GM19240 (cell line): ENCODE data around the gene TGFB2.
"Not testable (repeated sequence)": the region's sequence is repeated elsewhere in the genome, so short reads cannot be mapped to it uniquely, and the experiment has no call there.

Source experiments
- DNase-seq: peaks from one replicate; pipeline ENCODE4 v3.0.0; 2011; ENCODE audit warnings: low spot score; ENCODE audit not compliant: insufficient read length

The TGFB2 gene

DNA sequence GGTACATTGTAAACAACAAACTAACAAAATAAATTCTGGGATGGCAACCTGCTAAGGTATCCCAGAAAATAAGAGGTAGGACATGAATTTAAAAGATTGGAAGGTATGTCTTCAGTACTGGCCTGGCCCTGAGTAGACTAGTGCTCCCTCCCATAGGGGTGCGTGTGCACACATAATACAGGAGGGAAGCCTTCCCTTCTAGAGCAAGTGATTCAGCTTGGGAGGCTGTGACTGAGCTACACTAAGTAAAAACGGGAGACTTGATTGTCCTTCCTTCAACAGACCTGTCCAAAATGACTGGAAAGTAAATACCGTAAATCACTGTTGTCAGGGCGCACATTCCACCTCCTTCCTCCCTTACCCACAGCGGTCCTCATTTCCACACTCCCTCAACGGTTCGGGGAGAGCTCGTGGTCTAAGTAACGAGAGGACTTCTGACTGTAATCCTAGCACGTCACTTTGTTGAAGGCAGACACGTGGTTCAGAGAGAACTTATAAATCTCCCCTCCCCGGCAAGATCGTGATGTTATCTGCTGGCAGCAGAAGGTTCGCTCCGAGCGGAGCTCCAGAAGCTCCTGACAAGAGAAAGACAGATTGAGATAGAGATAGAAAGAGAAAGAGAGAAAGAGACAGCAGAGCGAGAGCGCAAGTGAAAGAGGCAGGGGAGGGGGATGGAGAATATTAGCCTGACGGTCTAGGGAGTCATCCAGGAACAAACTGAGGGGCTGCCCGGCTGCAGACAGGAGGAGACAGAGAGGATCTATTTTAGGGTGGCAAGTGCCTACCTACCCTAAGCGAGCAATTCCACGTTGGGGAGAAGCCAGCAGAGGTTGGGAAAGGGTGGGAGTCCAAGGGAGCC lies at the start of gene TGFB2:
Gene TGFB2, plus strand, starts transcription at position 523 of the 859 bp plus-strand sequence. CDS start 1,366 bp downstream, outside the sequence.
- no peak for DNase-seq

GRCh38 chr1:218296162-218296561 lies 49.0 kb upstream of the TGFB2 start:
- DNase-seq: no peak

- no peak for DNase-seq
Observed at GRCh38 chr1:218297461-218297860, 47.7 kb upstream of the TGFB2 start.

GRCh38 chr1:218297867-218298266 lies 47.3 kb upstream of the TGFB2 start:
- DNase-seq: no peak

GRCh38 chr1:218298398-218298797 lies 46.7 kb upstream of the TGFB2 start:
- no peak for DNase-seq

GRCh38 chr1:218299416-218299815 lies 45.7 kb upstream of the TGFB2 start:
- DNase-seq: no peak

DNA sequence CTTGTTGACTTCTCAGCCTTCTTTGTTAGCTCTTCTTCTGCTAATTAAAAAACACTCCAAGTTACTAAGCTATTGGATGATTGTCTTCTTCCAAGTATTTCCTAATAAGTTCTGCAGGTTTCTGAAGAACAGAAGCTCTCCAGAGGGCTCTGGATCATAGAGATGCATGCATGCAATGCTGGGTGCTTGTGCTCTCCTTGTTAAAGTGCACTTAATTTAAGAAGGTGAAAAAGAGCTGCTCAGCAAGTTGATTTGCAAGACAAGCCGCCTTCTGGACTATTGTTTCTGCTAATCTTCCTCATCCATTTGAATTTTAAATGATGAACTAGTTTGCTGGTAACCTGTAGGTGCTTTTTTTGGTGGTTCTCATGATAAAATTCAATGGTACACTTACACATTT lies 43.9 kb upstream of the TGFB2 start:
- DNase-seq: no peak

DNA sequence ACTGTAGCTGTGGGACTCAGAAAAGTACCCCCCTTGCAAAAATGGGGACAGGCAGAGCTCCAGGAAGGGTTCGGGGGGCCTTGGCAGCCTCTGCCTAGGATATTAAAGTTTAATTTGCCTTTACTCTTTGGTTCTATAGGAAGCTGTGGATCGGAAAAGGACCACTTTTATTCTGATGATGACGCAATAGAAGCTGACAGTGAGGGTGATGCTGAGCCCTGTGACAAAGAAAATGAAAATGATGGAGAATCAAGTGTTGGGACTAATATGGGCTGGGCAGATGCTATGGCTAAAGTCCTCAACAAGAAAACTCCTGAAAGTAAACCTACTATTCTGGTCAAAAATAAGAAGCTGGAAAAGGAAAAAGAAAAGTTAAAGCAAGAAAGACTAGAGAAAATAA lies 43.0 kb upstream of the TGFB2 start:
- no peak for DNase-seq

DNA sequence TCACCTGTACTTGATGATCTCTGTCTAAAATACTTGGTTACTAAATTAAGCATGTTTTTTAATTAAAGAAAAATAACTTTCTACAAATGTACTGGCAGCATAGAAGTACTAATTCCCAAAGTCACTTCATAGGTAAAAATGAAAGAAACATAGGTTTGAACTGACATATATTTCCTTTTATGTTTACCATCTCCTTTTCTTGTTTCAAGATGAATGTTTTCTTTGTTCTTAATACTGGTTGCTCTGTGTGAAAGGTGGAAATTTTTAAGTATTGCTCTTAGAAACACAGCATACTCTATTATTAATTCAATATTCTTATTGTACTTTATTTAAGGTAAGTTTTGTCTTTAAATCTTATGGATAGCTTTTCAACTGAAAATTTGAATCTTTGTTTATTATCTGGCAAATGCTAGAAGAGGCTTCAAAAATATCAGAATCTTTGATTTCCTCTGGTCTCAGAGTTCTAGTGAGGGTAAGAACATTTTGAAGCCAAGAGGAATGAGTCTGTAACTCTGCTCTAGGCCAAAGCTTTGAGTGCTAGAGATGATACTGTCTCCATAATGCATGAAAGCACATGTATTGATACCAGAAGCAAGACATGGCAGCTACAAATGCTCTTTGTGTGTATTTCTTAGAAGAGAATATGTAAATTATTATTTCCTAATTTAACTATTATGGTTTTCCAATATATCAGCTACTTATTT lies 41.8 kb upstream of the TGFB2 start:
- no peak for DNase-seq

GRCh38 chr1:218304281-218305039 lies 40.7 kb upstream of the TGFB2 start:
- no peak for DNase-seq

DNA sequence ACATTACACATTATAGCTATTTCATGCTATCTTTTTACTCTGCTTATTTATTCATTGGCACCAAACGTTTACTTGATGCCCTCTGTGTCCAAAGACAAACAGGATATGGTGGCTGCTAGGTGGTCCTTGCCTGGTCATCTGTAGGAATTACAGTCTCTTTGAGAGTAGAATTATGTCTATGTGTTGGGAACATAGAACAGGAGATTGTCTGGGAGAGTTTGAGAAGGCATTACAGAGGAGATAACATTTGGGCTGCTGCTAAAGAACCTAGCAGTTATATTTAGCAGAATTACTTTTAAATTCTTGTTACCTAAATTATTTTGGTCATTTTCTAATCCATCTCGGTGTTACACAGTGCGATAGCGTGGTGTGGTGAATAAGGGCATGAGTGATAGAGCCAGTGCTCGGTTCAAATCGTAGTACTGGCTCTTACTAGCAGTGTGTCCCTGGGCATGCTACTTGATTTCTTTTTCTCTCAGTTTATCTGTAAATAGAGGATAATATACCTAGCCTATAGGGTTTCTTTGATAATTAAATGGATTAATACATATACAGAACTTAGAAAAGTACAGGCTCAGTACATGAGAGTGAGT lies 39.6 kb upstream of the TGFB2 start:
- DNase-seq: no peak

GRCh38 chr1:218312509-218312908 lies 32.6 kb upstream of the TGFB2 start:
- no peak for DNase-seq

- DNase-seq: no peak
Observed at GRCh38 chr1:218314316-218314715, 30.8 kb upstream of the TGFB2 start.

- DNase-seq: no peak
Observed at GRCh38 chr1:218315638-218316037, 29.5 kb upstream of the TGFB2 start.

DNA sequence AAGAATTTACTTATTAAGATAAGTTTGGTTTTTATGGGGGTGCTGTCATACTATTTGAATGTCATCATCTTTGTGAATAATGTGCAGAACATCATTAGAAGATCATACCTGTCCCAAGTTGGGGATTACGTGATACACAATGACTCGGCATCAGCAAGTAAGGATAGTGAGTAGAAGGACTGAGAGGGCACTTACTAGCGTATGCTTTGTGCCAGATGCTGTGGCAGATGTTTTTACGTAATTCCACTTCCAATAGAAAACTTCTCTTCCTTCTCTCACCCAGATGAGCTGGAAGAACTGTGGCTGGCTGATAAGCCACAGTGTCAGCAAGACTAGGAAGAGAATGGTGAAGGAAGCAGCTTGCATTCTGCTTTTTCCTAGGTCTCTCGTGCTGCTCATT lies 28.1 kb upstream of the TGFB2 start:
- DNase-seq: no peak

DNA sequence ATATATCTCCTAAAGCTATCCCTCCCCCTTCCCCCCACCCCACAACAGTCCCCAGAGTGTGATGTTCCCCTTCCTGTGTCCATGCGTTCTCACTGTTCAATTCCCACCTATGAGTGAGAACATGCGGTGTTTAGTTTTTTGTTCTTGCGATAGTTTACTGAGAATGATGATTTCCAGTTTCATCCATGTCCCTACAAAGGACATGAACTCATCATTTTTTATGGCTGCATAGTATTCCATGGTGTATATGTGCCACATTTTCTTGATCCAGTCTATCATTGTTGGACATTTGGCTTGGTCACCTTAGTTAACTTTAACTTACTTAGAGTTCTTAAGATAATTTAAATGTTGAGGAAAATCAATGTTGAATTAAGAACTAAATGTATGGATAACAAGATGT lies 25.0 kb upstream of the TGFB2 start:
- DNase-seq: not testable (repeated sequence)

DNA sequence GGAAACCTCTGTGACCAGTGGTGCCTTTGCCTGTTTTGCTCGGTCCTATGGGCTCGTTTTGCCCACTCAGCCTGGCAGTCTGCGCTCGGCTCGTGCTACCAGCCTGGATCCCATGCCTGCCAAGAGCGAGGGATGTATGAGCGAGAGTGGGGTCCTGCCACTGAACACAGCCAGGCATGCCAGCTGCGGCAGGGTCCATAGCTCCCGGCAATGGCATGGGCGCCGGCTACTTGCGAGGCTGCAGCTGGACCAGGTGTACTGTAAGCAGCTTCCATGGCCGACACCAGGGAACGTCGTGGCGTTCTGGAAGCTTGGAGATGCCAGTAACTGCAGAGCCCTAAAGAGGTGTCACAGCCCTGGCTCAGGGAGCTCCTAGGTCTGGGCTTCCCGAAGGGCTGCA lies 22.4 kb upstream of the TGFB2 start:
- DNase-seq: no peak

- DNase-seq: no peak
Observed at GRCh38 chr1:218323568-218324225, 21.4 kb upstream of the TGFB2 start.

DNA sequence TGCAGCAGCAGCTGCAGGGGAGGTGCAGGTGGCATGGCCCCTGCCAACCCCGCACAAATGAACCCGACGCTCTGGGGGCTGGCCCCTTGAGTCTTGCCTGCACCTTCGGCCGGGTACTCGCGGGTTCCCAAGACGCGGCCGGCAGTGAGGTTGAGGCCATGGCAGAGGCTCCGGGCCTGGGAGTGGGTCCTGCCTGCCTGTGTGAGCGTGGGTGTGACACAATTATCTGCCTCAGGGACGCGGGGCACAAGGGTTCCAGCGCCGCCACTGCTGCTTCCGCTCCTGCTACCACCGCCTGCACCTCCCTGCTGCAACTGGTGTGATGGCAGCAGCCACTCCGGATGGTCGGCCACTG lies 20.9 kb upstream of the TGFB2 start:
- no peak for DNase-seq

- no peak for DNase-seq
Observed at GRCh38 chr1:218328769-218329168, 16.4 kb upstream of the TGFB2 start.

DNA sequence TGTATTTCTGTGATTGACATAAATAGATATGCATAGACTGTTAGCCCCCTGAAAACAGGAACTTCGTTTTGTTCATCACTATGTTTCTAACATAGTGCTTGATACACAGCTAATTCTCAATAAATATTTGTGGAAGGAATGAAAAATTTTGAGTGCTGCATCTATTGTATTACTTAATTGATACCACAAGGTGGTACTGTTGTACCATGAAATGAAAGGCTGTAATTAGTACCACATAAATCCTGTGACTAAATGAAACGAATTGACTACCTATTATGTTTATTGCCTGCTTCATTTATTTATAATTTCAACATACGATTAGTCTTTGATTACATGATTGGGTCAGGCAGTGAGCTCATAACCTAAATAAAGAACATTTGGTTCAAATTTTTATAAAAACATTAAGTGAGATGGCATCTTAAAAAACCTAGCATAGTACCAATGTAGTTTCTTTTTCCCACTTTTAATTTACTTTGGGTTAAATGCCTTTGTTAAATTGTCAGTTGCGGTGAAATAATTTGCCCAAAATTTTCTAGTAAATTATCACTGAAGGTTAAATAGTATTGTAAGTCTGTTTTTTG lies 15.0 kb upstream of the TGFB2 start:
- no peak for DNase-seq
